Right lobe of liver (tissue), 6 donors: ENCODE data around the gene TBC1D1. TPM values are rescaled to one million over a fixed set of nuclear protein-coding genes. Genes with fewer than 3 reads are reported as not detected.

Experiments
- ATAC-seq, 4 donors: fragments of 200-7000 bp; cut with Tn5 transposase; one replicate each; pipeline ENCODE4 v1.9.1; 2020; ENCODE audit warnings: mild to moderate bottlenecking in 4 of 4, moderate library complexity in 4 of 4
- DNase-seq, 3 donors: peaks; one replicate each; pipeline ENCODE4 v3.0.0-alpha.2; 2020
- H3K27ac ChIP-seq, 3 donors: fragments of 200-600 bp; one replicate each; pipeline ENCODE4 v1.8.0; 2022
- H3K27me3 ChIP-seq, 2 donors: fragments of 200-600 bp; one replicate each; pipeline ENCODE4 v1.8.0; 2022
- H3K36me3 ChIP-seq, 4 donors: fragments of 200-600 bp; sonication (generic) in 1 of 4; one replicate each; pipeline versions ENCODE4 v1.5.1 to v1.8.0; 2017 to 2022; ENCODE audit warnings: control low read depth in 1 of 4
- H3K4me1 ChIP-seq, 4 donors: fragments of 200-600 bp; sonication (generic) in 1 of 4; one replicate each; pipeline versions ENCODE4 v1.5.1 to v1.8.0; 2017 to 2022; ENCODE audit warnings: control low read depth in 1 of 4
- H3K4me3 ChIP-seq, 3 donors: fragments of 200-600 bp; one replicate each; pipeline ENCODE4 v1.8.0; 2022
- H3K9me3 ChIP-seq, 4 donors: fragments of 200-600 bp; sonication (generic) in 1 of 4; one replicate each; pipeline versions ENCODE4 v1.5.1 to v1.8.0; 2017 to 2022; ENCODE audit warnings: control low read depth in 1 of 4
- CTCF ChIP-seq, 4 donors: fragments of 200-600 bp in 3 of 4; fragments of 450-650 bp in 1 of 4; IDR thresholded peaks; one replicate each; pipeline versions ENCODE4 v1.5.1 to v1.8.0; 2016 to 2022; ENCODE audit warnings: antibody characterized with exemption in 4 of 4, mild to moderate bottlenecking in 2 of 4
- POLR2A ChIP-seq: fragments of 450-650 bp; IDR thresholded peaks from one replicate; pipeline ENCODE4 v1.6.1; 2017; ENCODE audit warnings: antibody characterized with exemption, mild to moderate bottlenecking
- WGBS: methylation state at CpG from one replicate; pipeline ENCODE4 v1.1.6; 2018; ENCODE audit warnings: low coverage, low lambda C conversion rate; ENCODE audit not compliant: insufficient coverage; ENCODE audit errors: missing lambda C conversion rate; 5-methylcytosine and 5-hydroxymethylcytosine counted together
- intact Hi-C, 2 donors: fragments of 100-400 bp; cut with DNase I; formaldehyde crosslinking; loops; one replicate each; pipeline versions ENCODE4 v1.11.2 to v1.14.1; 2022
- total RNA-seq, 6 experiments: library from RNA; depleted of rRNA in 2 of 6; stranded (reverse); fragments of >200 nt in 2 of 6; fragmentation: NEBNext Ultra II Directional in 3 of 6; extraction: Animal tissue kit (Norgen Biotek cat#: 25700) in 3 of 6; gene quantifications; one replicate each; pipeline versions ENCODE4 v1.1.0 to v1.2.4, GENCODE V29; 2016 to 2023
- donor health status: DM: no; HTN: yes; CAD: no.
- donor health status: DM: no; HTN: no; CAD: no.
- donor health status: DM: no; HTN: no; CAD: no.
- donor health status: DM: no; HTN: yes; CAD: no.
- donor health status: DM: no; HTN: yes; CAD: no.

Gene TBC1D1
- total RNA-seq, 6 experiments from 2014 or later: 21.2 to 67.5 (median 35.8) TPM

- ATAC-seq: peak; percentile 13 to 63 (median 39)
- intact Hi-C loops: no loop called here
Observed at GRCh38 chr4:38082424-38083385, 191.8 kb downstream of the TBC1D1 start.

GRCh38 chr4:38084877-38085711, 194.2 kb downstream of the TBC1D1 start:
- Histone ChIP-seq H3K9me3 (no peaks in the 10 kb centered on the region), H3K27me3 (no peaks in the 10 kb centered on the region), H3K4me1 (peaks cover 0 to 23% (median 0%) of the 10 kb centered on the region in 4 donors), H3K4me3 (no peak overlapping the region), H3K27ac (no peak overlapping the region), H3K36me3 (peaks cover 0 to 1% (median 0%) of the 10 kb centered on the region in 4 donors)
- ATAC-seq (no peak), DNase-seq (no peak)
- 80% methylated on average over 12 of the region's 13 CpGs for WGBS
- intact Hi-C loops: no loop called here
- TF ChIP-seq POLR2A (no peak), CTCF (IDR thresholded peaks at IDR 0.05) (no peak)

More at GRCh38 chr4:38082424-38083385, 191.8 kb downstream of the TBC1D1 start:
- H3K9me3 ChIP-seq: no peaks in the 10 kb centered on the region
- H3K27me3 ChIP-seq: no peaks in the 10 kb centered on the region
- H3K36me3 ChIP-seq: no peaks in the 10 kb centered on the region
- DNase-seq: no peak
- H3K4me1 ChIP-seq: peaks cover 0 to 22% (median 0%) of the 10 kb centered on the region in 4 donors
- H3K27ac ChIP-seq: peak overlapping the region in 2 of 3 donors; percentile 24 to 47
- H3K4me3 ChIP-seq: no peak overlapping the region
- TF ChIP-seq POLR2A: no peak
- no peak for TF ChIP-seq CTCF (IDR thresholded peaks at IDR 0.05)
- 71% methylated on average over 10 of the region's 11 CpGs for WGBS

- Histone ChIP-seq H3K27me3 (no peaks in the 10 kb centered on the region), H3K36me3 (peaks cover 0 to 6% (median under 1%) of the 10 kb centered on the region in 4 donors), H3K4me3 (no peak overlapping the region), H3K4me1 (peaks cover 0 to 16% (median 0%) of the 10 kb centered on the region in 4 donors), H3K27ac (no peak overlapping the region), H3K9me3 (no peaks in the 10 kb centered on the region)
- no peak for DNase-seq
- TF ChIP-seq POLR2A (no peak), CTCF (IDR thresholded peaks at IDR 0.05) (no peak)
- no peak for ATAC-seq
- intact Hi-C loops: no loop called here
- WGBS: 85% methylated on average over 4 of the region's 4 CpGs
Observed at GRCh38 chr4:38085751-38086150, 194.9 kb downstream of the TBC1D1 start.

GRCh38 chr4:38086151-38086848, 195.4 kb downstream of the TBC1D1 start:
- H3K27ac ChIP-seq: peak overlapping the region in 1 of 3 donors; percentile 7
- TF ChIP-seq CTCF (IDR thresholded peaks at IDR 0.05) (no peak), POLR2A (no peak)
- H3K4me3 ChIP-seq: no peak overlapping the region
- intact Hi-C loops: no loop called here
- ATAC-seq (peak in 3 of 4 donors; percentile 5 to 12 (median 9)), DNase-seq (no peak)
- 61% methylated on average over 9 of the region's 9 CpGs for WGBS
- H3K9me3 ChIP-seq: no peaks in the 10 kb centered on the region
- H3K4me1 ChIP-seq: peaks cover 0 to 12% (median 0%) of the 10 kb centered on the region in 4 donors
- H3K27me3 ChIP-seq: no peaks in the 10 kb centered on the region
- H3K36me3 ChIP-seq: peaks cover 0 to 6% (median 2%) of the 10 kb centered on the region in 4 donors
